Activated CD8-positive, alpha-beta memory T cell treated with anti-CD3 and anti-CD28 coated beads, Interleukin-2, amount 50 U/mL, for 48 hours (primary cell): ENCODE measurements around the gene C19orf44.

Experiments used
- DNase-seq: peaks from one replicate; pipeline ENCODE4 v3.0.0-alpha.2; 2020

Gene C19orf44

DNA sequence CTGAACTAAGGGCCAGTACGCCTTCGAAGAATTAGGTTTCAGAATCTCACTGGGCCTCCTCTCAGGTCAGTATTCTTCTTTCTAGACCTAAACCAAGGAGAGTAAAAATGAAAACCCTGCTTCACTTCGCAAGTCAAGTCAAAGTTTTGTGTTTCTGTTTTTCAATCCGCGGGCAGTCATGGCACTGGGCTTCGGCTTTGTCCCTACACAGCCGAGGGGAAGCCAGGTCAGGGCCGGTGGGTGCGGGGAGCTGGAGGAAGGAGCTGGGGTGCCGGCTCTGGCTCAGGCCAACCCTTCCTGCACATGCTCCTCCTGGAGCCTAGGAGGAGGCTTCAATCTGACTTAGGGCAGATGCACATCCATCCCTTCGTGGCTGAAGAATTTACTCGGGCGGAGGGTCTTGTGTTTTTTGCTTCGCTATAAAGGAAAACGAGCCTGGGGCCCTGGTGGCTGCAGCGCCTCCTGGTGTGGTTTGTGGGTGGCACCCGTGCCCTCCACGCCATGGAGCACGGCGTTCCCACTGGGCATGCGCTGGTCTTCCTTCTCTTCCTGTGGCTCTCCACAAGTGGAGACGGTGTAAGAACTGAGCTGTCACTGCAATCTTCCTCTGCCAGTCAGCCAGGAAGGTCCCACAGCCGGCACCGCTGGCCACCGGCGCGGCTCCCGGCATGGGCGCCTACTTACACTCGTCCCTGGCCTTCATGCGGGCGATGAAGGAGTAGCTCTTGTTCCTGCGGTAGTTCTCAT, 22.5 kb downstream of the C19orf44 start:
- no peak for DNase-seq

GRCh38 chr19:16519230-16519687, 23.1 kb downstream of the C19orf44 start:
- no peak for DNase-seq

GRCh38 chr19:16520074-16520973, 24.1 kb downstream of the C19orf44 start:
- DNase-seq = no peak

DNA sequence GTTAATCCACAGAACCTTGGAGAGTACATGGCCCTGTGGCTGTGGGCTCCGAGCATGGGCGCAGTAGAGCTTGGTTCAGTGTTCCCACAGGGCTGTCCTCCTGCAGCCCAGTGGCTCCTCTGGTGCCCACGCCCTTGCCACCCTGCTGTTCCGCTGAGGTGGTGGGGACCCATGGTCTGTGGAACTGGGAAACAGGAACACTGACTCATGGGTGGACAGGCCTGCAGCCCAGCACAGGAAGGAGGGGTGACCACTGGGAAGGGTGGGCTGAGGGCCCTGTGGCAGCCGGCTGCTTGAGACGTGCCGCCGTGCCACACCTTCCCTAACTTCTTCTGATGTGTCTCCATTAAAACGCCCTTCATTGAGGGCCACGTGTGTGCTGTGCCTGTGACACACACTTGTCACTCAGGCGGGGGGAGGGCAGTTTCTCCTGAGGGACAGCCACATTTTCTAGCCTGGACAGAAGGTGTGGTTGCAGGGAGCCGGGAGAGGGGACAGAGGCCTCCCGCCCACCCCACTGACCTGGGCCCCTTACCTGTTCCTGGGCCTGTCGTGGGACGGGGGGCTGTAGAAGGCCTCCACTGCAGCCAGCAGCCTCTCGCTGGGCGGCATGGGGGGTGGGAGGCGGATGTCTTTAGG, 24.9 kb downstream of the C19orf44 start:
- no peak for DNase-seq

DNA sequence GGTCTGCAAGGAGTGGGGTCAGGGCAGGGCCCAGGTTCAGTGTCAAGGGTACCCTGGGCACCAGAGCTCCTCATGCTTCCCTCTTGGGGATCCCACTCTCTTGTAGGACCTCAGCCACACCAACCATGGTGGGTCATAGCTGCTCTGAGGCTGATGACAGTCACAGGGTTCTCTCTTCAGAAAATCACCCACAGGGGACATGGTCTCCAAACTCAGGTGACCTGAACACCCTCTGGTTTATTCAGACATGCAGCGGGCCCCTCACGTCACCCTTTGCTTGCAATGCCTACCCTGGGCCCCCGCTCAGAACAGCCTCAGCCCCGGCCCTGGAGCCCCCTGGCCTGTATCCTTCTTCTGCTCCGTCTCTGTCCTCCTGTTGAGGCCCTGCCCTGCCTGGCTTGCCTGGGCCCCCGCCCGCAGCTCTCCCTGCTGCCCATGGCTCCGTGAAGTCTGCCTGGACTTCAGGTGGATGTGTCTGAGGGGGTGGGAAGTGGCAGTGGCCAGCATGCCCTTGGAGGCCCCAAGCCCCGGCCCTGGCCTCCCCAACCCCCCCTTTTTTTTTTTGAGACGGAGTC, 25.6 kb downstream of the C19orf44 start:
- DNase-seq = no peak

DNA sequence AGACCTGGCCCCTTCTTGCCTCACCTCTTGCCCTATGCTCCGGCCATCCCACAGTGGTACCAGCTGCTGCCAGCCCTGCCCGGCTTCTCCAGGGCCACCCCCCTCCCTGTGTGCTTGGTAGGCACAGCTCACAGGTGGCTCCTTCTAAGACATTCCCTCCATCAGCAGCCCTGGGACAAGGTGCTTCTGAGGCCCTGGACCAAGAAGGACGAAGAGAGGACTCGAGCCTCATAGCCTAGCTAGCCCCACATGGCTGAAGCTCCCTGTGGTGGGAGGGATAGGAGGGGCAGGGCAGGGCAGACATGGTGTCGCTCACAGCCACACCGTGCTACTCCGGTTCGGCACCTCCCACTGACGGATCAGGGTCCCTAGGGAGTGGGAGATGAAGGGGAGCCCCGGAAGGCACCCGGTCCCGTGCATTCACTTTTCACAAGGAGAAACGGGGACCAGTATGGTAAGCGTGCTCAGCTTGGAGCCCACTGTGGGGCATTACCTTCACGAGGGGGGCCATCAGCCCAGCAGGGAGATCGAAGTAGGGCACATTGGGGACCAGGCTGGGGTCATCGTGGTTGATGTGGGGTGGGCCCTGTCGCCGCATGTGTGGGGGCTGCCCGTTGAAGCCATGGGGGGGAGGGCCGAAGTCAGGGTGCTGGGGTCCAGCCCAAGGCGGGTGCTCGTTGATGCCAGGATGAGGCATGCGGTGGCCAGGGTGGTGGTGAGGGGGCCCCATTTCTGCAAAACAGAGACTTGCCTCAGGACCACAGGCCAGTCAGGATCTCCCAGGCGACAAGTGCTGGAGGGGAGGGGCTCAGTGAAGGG, 26.6 kb downstream of the C19orf44 start:
- DNase-seq = no peak

- DNase-seq = no peak
Measured at GRCh38 chr19:16524991-16525734, 29.0 kb downstream of the C19orf44 start.

DNA sequence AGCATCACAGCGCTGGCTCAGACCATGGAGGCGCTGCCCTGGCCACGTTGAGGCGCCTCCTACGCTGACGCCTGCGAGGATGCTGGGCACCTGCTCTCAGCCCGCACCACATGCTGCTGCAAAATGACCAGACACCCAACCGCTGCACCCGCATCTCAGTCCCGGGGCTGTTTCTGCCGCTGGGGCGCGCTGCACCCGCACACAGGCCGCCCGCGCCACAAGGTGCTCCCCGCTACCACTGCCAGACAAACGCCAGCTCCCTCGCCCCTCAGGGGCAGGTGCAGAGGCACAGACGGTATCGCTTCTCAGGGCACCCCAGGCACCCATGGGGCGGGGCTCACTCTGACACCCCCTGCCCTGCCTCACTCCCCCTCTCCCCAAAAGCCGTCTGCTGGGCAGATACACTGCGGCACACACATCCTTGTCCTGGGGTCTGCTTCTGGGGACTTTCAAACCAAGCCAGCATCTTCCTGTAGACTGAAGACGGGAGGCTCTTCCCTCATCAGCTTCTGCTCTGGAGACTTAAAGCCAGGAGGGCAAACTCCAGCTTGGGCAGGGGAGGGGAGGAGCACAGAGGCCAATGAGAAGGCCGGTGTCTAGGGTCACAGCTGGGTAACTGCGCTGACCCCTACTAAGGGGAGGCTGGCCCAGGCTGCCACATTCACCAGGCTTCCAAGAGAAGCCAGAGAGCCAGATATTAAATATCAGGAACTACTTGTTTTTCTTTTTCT, 29.7 kb downstream of the C19orf44 start:
- no peak for DNase-seq

GRCh38 chr19:16527334-16527935, 31.2 kb downstream of the C19orf44 start:
- DNase-seq = no peak

DNA sequence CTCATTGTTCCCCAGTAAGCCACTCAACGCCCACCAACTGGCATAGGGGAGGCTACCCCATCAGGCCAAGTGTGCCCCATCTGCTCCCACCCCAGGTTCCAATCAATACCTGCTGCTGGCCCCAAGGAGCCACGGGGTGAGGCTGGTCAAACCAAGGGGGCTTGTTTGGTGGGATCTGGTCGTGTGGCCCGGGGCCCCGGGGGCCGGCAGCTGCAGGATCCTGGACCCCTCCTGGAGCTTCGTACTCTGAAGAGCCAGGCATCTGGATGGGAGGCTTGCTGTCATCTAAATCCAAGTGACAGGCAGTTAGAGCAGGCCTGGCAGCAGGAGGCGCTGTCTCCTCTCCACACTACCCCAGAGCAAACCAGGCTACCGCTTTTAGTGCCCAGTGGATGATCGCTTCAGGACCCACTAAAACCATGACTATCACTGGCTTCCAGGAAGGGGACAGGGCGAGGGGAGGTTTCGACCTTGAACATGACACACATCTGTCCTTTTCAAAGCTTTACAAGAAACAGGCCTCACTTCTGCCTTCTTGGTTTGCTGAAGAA, 31.9 kb downstream of the C19orf44 start:
- peak; percentile 72 for DNase-seq

- DNase-seq = no peak
Measured at GRCh38 chr19:16529466-16530144, 33.4 kb downstream of the C19orf44 start.

- no peak for DNase-seq
Measured at GRCh38 chr19:16530540-16531379, 34.6 kb downstream of the C19orf44 start.

- DNase-seq = no peak
Measured at GRCh38 chr19:16531380-16531669, 35.1 kb downstream of the C19orf44 start.

DNA sequence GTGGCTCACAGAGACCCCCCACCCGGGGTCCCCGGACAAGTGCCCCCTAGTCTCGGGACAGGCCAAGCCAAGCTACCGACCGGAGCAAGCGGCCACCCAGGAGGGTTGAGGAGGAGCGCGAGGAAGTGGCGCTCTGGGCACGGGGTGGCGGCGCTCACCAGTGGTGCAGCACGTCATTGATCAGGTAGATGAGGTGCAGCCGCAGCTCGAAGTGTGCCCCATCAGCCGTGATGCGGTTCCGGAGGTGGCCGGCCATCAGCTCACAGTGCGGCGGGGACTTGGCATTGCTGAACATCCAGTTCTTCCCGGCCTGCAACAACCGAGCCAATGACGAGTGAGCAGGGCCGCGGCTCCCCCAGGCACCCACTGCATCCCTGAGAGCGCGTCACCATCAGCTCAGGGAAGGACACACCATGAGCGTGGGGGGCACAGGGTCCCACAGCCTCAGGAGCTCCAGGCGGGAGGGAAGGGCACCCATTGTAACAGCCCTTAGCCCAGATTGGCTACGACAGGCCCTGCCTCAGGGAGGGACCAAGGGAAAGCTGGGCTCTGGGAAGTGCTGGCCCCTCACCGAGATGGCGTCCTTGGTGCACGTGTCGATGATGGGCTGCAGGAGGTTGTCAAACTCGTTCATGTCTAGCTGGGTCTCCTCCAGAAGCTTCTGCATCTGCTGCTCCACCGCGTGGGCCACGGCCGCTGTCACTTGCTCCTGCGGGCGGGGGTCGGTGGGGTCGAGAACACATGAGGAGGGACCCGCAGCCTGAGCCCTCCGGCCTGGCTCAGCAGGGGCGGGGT, 36.4 kb downstream of the C19orf44 start:
- DNase-seq = no peak

DNA sequence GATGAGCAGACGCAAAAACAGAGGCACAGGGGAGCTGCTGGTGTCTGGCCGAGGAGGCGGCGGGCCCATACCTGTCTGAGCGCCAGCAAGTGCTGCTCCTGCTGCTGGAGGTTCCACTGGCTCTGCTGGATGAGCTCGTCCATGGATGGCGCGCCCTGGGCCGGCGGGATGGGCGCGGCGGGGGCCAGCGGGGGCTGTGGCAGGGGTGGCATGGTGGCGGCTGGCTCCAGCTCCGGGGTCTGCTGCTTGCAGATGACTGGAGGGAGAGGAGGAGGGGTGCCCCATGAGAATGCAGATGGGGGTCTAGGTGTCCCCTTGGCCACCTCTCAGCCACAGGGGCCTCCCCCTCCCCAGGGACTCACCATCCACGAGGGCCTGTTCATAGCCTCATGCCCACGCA, 39.2 kb downstream of the C19orf44 start:
- DNase-seq = no peak

DNA sequence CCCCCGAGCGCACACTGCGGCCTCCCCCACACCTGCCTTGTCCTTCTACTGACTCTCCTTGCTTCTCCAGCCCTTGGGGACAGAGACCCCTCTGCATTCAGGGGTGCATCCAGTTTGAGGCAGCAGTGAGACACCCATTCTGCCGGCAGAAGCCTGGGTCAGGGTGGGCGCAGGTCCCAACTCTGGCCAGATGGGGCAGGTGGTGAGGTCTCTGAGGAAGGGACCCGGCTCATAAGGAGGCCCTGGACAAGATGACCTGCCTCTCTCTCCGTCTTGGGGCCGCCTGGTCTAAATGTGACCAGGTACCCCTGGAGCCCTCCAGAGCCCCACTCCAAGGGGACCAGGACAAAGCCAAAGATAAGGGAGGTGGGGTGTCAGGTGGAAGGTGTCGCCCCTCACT, 39.9 kb downstream of the C19orf44 start:
- DNase-seq = no peak

DNA sequence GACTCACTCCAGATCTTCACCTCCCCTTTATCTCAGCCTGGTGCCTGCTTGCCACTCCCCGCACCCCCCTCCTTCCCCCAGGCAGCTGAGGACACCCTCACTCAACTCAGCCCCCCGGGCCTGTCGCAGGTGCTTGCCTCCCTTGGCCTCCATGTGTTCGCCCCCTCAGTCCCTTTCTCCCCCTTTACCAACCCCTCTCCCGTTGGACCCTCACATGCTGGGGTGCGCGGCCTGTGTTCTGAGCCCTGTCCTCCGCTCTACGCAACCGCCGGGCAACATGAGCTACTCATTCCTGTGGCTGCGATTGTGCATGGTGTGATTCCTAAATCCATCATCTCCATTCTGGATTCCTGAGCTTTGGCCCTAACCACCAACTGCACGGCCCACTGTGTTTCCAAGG, 40.9 kb downstream of the C19orf44 start:
- no peak for DNase-seq

DNA sequence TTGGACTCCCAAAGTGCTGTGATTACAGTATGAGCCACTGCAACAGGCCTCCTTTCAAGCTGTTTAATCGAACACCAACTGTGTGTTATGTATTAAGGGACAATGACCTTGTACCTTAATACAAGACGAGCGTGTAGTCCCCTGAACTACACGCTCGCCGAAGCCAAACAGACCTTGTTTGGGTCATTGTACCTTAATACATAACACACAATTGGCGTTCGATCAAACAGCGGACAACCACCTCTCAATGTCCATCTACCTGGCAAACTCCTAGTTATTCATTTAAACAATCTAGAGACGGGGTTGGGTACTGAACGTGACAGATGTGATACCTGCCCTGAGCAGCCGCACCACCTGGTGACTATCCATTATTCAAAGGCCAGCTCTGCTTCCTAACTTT, 44.8 kb downstream of the C19orf44 start:
- DNase-seq = no peak
